ENCODE data around the gene CRYZ.

CRYZ gene

GRCh38 chr1:74693473-74693872, 39.4 kb downstream of the CRYZ start:
- no peak overlapping the region for H3K4me2 ChIP-seq
- H3K4me3 ChIP-seq (IDR thresholded peaks at IDR 0.05; ENCODE audit: insufficient read depth, low read depth, low read length): no peak overlapping the region
- peaks cover 12% of the 10 kb centered on the region for H3K4me1 ChIP-seq (ENCODE audit: low read depth, poor library complexity, severe bottlenecking)
- no peak for TF ChIP-seq CTCF (conservative IDR thresholded peaks at IDR 0.05; ENCODE audit: low read depth, low read length)
- H3K79me2 ChIP-seq (ENCODE audit: insufficient read depth, low read depth): no peaks in the 10 kb centered on the region
- H4K20me1 ChIP-seq (ENCODE audit: insufficient read depth): no peaks in the 10 kb centered on the region
- no peak overlapping the region for H3K27ac ChIP-seq
- no peak overlapping the region for H3K9ac ChIP-seq
- H2AFZ ChIP-seq (ENCODE audit: low read depth): no peak overlapping the region
- no peaks in the 10 kb centered on the region for H3K27me3 ChIP-seq (ENCODE audit: insufficient read depth, low read depth)
- no peaks in the 10 kb centered on the region for H3K36me3 ChIP-seq (ENCODE audit: insufficient read depth)

DNA sequence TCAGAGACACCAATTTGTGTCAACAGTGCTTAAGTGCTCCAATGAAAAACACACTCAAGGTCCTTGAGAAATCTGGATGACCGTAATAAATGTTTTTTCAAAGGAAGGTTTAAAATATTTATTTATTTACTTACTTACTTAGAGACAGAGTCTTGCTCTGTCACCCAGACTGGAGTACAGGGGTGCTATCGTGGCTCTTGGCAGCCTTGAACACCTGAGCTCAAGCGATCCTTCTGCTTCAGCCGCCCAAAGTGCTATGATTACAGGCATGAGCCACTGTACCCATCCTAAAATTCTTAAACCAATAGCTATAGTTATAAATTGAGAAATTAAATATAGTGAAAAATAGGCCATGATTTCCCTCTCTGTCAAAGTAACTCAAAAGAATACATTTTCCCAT, 41.9 kb downstream of the CRYZ start:
- H3K27ac ChIP-seq: no peak overlapping the region
- H3K36me3 ChIP-seq (ENCODE audit: insufficient read depth): no peaks in the 10 kb centered on the region
- H3K4me2 ChIP-seq: no peak overlapping the region
- peaks cover 12% of the 10 kb centered on the region for H3K4me1 ChIP-seq (ENCODE audit: low read depth, poor library complexity, severe bottlenecking)
- H4K20me1 ChIP-seq (ENCODE audit: insufficient read depth): no peaks in the 10 kb centered on the region
- H2AFZ ChIP-seq (ENCODE audit: low read depth): no peak overlapping the region
- no peaks in the 10 kb centered on the region for H3K27me3 ChIP-seq (ENCODE audit: insufficient read depth, low read depth)
- H3K9ac ChIP-seq: no peak overlapping the region
- H3K79me2 ChIP-seq (ENCODE audit: insufficient read depth, low read depth): no peaks in the 10 kb centered on the region
- TF ChIP-seq CTCF (conservative IDR thresholded peaks at IDR 0.05; ENCODE audit: low read depth, low read length): no peak
- no peak overlapping the region for H3K4me3 ChIP-seq (IDR thresholded peaks at IDR 0.05; ENCODE audit: insufficient read depth, low read depth, low read length)

DNA sequence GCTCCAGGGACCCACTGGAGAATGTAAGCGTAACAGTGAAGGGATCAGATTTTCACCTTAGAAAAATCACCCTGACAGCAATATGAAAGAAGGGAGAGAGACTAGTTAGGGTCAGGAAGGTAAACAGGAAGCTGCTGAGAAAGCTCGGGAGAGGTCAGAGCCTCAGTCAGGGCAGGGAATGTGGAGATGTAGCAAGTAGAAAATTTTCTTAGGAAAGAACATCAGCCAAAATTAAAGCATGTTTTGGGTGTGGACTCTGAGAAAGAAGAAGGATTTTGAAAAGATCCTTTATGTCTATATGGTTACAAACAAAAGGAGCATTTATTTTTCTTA, 42.5 kb downstream of the CRYZ start:
- Histone ChIP-seq H2AFZ (ENCODE audit: low read depth) (peak overlapping the region; percentile 61), H3K27ac (no peak overlapping the region; the same call in 1 of the 2 replicates), H3K4me1 (ENCODE audit: low read depth, poor library complexity, severe bottlenecking) (peaks cover 12% of the 10 kb centered on the region), H3K4me3 (IDR thresholded peaks at IDR 0.05; ENCODE audit: insufficient read depth, low read depth, low read length) (no peak overlapping the region), H3K4me2 (no peak overlapping the region), H3K79me2 (ENCODE audit: insufficient read depth, low read depth) (no peaks in the 10 kb centered on the region), H3K9ac (no peak overlapping the region), H4K20me1 (ENCODE audit: insufficient read depth) (no peaks in the 10 kb centered on the region), H3K27me3 (ENCODE audit: insufficient read depth, low read depth) (no peaks in the 10 kb centered on the region), H3K36me3 (ENCODE audit: insufficient read depth) (no peaks in the 10 kb centered on the region)
- TF ChIP-seq CTCF (conservative IDR thresholded peaks at IDR 0.05; ENCODE audit: low read depth, low read length): no peak

- H3K4me2 ChIP-seq: no peak overlapping the region
- no peak overlapping the region for H3K4me3 ChIP-seq (IDR thresholded peaks at IDR 0.05; ENCODE audit: insufficient read depth, low read depth, low read length)
- no peaks in the 10 kb centered on the region for H3K79me2 ChIP-seq (ENCODE audit: insufficient read depth, low read depth)
- peaks cover 12% of the 10 kb centered on the region for H3K4me1 ChIP-seq (ENCODE audit: low read depth, poor library complexity, severe bottlenecking)
- H3K27ac ChIP-seq: no peak overlapping the region; the same call in 1 of the 2 replicates
- H4K20me1 ChIP-seq (ENCODE audit: insufficient read depth): no peaks in the 10 kb centered on the region
- no peaks in the 10 kb centered on the region for H3K27me3 ChIP-seq (ENCODE audit: insufficient read depth, low read depth)
- TF ChIP-seq CTCF (conservative IDR thresholded peaks at IDR 0.05; ENCODE audit: low read depth, low read length): peak; percentile 73
- H2AFZ ChIP-seq (ENCODE audit: low read depth): peak overlapping the region; percentile 61
- no peak overlapping the region for H3K9ac ChIP-seq
- no peaks in the 10 kb centered on the region for H3K36me3 ChIP-seq (ENCODE audit: insufficient read depth)
Observed at GRCh38 chr1:74689621-74690363, 43.1 kb downstream of the CRYZ start.

Measured in KMS-11 (cell line).